Activated CD8-positive, alpha-beta memory T cell treated with anti-CD3 and anti-CD28 coated beads for 4 hours (primary cell): ENCODE results near the gene TMEM40.
"Not testable (repeated sequence)": the region's sequence is repeated elsewhere in the genome, so short reads cannot be mapped to it uniquely, and the experiment has no call there.

ENCODE experiments used
- DNase-seq, 2 donors: peaks; one replicate each; pipeline ENCODE4 v3.0.0-alpha.2; 2020; ENCODE audit warnings: low read depth in 2 of 2

TMEM40 gene

GRCh38 chr3:12716605-12717151 is 42.4 kb downstream of the TMEM40 start:
- no peak for DNase-seq

DNA sequence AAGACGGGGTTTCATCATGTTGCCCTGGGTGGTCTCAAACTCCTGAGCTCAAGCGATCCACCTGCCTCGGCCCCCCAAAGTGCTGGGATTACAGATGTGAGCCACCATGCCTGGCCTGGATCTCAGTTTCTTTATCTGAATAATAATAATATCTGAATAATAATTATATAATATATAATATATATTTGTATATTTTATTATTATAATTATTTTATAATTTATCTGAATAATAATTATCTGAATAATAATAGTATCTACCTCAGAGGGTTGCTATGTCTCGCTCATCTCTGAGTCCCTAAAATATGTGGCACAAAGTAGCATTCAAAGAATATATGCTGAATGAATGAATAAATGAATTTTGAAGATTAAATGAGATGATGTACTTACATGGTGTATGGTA is 44.8 kb downstream of the TMEM40 start:
- DNase-seq, result no peak

DNA sequence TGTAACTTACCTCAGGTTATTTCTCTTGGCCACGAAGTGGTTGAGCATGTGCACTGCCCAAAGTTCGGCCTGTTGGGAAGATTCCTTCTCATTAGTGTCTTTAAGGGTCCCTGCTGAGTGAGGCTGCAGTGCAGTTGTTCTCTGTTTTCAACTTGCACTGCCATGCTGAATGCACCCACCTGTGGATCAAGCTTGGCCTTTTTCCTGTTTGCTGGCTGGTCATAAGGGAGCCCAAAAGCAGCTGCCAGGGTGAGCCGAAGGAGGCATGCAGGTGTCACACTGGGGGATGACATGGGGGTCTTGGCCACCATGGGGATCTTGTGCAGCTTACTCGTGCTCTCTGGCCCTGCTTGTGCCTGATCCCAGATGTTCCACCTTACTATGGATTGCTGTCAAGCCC is 49.0 kb downstream of the TMEM40 start:
- no peak for DNase-seq

- DNase-seq, result no peak
Observed at GRCh38 chr3:12709334-12709733, 49.7 kb downstream of the TMEM40 start.

DNA sequence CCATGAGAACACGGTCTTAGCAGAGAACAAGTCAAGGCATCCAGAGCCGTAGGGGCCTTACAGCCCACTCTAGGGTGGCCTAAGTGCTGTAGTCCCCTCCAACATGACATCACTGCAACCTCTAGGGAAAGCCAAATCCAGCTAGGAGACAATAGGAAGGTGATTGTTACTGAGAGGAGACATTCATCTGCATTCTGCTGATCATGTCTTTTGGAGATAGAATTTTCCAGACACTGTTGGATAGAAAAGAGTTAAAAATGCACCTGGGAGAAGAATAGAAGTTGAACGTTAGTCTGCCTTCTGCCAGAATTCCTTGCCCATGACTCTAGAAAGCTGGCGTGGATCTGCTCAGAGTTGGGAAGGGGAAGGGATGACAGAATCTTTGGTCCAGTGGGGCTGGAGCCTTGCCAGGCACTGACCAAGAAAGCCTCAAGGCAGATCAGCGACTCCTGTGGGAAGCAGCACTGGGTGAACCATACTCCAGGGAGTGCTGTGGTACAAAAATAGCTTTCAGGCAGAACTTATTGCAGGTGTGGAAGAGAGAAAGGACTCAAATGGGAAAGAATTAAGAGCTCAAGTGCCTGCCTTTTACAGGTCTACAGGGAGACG is 50.4 kb downstream of the TMEM40 start:
- no peak for DNase-seq

DNA sequence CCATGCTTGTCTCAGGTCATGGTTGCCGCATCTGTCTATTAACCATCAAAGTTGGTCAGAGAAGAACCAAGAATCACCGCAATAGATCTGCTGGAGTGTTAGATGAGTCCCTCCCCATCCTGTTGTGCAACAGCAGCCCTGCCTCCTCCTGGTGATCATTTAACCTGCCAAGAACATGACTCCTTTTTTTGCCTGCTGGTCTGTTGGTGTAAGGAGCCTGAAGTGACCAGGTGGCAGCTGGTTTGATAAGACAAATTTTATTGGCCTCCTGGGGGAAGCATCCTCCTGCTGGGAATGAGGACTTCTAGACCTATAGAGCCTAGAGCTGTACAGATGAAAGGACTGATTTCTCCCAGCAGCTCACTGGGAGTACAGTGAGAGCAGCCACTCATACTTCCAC is 51.6 kb downstream of the TMEM40 start:
- no peak for DNase-seq

DNA sequence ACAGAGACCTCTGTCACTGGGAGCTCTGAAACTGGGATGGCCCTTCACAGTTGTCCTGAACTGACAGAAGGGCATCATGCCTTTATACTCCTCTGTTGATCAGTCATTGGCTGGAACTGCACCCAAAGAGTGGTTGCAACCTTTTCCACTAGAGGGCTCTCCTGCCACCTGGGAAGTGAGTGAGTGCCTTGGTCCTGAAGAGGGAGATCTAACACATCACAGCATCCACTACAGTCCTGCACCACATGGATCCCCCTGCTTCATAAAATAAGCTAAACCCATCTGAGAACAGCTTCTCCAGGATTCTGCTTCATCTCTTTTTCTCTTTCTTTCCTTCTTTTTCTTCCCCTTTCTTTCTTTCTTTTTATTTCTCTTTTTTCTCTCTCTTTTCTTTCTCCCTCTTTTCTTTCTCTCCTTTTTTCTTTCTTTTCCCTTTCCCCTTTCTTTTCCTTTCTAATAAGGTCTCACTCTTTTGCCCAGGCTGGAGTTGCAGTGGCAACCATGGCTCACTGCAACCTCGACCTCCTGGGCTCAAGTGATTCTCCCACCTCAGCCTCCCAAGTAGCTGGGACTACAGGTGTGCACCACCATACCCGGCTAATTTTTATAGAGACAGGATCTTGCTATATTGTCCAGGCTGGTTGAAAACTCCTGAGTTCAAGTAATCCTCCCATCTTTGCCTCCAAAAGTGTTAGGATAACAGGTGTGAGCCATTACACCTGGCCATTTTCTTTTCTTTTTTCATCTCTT is 52.4 kb downstream of the TMEM40 start:
- peak; percentile 26 for DNase-seq

DNA sequence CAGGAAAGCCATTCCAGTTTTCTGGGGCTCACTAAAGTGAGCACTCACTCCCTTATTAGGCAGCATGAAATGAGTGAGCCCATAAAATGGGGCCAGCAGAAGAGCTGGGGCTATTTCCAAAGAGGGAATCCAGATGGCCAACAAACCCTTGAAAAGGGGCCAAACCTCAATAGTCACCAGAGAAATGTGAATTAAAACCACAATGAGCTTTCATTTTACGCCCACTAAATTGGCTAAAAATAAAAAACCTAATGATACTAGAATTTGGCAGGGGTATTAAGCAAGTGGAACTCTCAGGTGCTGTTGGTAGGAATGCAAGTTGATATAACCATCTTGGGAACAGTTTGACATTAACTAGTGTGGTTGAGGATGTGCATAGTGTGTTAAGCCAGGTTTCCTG is 53.1 kb downstream of the TMEM40 start:
- DNase-seq, result no peak

DNA sequence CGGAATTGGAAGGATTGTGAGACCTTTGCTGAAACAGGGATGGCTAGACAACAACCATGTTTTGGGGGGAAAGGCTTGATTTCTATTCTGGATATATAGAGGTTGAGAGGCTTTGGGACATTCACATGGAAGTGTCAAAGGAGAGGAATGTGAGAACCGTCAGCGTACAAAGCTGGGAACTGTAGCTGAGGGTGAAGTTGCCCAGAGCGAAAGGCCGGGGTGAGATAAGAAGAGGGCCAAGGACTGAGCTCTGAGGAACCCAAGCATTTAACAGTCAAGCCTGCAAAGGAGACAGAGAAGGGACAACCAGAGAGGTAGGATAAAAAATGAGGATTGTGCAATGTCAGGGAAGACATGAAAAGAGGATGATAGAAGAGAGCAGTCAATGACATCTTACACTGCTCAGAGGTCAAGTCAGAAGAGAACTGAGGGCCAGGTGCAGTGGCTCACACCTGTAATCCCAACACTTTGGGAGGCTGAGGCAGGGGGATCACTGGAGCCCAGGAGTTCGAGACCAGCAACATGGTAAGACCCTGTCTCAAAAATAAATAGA is 53.6 kb downstream of the TMEM40 start:
- no peak for DNase-seq

- DNase-seq, result no peak
Observed at GRCh38 chr3:12702501-12702900, 56.6 kb downstream of the TMEM40 start.

- DNase-seq, result not testable (repeated sequence)
Observed at GRCh38 chr3:12701601-12702000, 57.5 kb downstream of the TMEM40 start.

- no peak for DNase-seq
Observed at GRCh38 chr3:12700800-12701199, 58.3 kb downstream of the TMEM40 start.

GRCh38 chr3:12695916-12696315 is 63.1 kb downstream of the TMEM40 start:
- no peak for DNase-seq

- DNase-seq, result no peak
Observed at GRCh38 chr3:12695112-12695511, 63.9 kb downstream of the TMEM40 start.

- DNase-seq, result no peak
Observed at GRCh38 chr3:12692444-12692843, 66.6 kb downstream of the TMEM40 start.

GRCh38 chr3:12689997-12690711 is 68.9 kb downstream of the TMEM40 start:
- DNase-seq, result no peak

- no peak for DNase-seq
Observed at GRCh38 chr3:12687948-12688347, 71.1 kb downstream of the TMEM40 start.

- DNase-seq, result no peak
Observed at GRCh38 chr3:12686096-12686495, 73.0 kb downstream of the TMEM40 start.
